DOHH2 (cell line): ENCODE measurements around the gene BTBD1.
"Not testable (repeated sequence)": the region's sequence is repeated elsewhere in the genome, so short reads cannot be mapped to it uniquely, and the experiment has no call there.

Experiments
- H3F3A ChIP-seq: fragments of 200-600 bp; sonication (generic), shearing (Covaris generic); 2 replicates; pipeline ENCODE4 v1.6.0; 2016; ENCODE audit warnings: antibody characterized with exemption, mild to moderate bottlenecking; ENCODE audit not compliant: control insufficient read depth, insufficient read depth
- H3K27ac ChIP-seq: fragments of 200-600 bp; sonication (generic); 2 replicates; pipeline ENCODE4 v1.5.1; 2014; ENCODE audit warnings: low read depth, mild to moderate bottlenecking, low read length, moderate library complexity
- H3K27me3 ChIP-seq: fragments of 200-600 bp; sonication (generic); 2 replicates; pipeline ENCODE4 v1.6.1; 2014; ENCODE audit warnings: mild to moderate bottlenecking, low read length, mixed read lengths; ENCODE audit not compliant: control insufficient read depth
- H3K36me3 ChIP-seq: fragments of 200-600 bp; sonication (generic); 2 replicates; pipeline ENCODE4 v1.6.1; 2014; ENCODE audit warnings: mild to moderate bottlenecking, low read length, moderate library complexity, mixed read lengths; ENCODE audit not compliant: control insufficient read depth
- H3K4me1 ChIP-seq: fragments of 200-600 bp; sonication (generic); 2 replicates; pipeline ENCODE4 v1.6.1; 2014; ENCODE audit warnings: mild to moderate bottlenecking, low read length, mixed read lengths; ENCODE audit not compliant: control insufficient read depth
- H3K4me2 ChIP-seq: fragments of 200-600 bp; sonication (generic); 2 replicates; pipeline ENCODE4 v1.6.0; 2014; ENCODE audit warnings: mild to moderate bottlenecking, low read length, moderate library complexity
- H3K4me3 ChIP-seq: fragments of 200-600 bp; sonication (generic); 2 replicates; pipeline ENCODE4 v1.5.1; 2014; ENCODE audit warnings: mild to moderate bottlenecking, low read length, mixed read lengths
- H3K79me2 ChIP-seq: fragments of 200-600 bp; sonication (generic); 2 replicates; pipeline ENCODE4 v1.6.1; 2014; ENCODE audit warnings: mild to moderate bottlenecking, low read length, mixed read lengths; ENCODE audit not compliant: control insufficient read depth
- H3K9me2 ChIP-seq: fragments of 200-600 bp; sonication (generic); replicated peaks from 2 replicates; pipeline ENCODE4 v1.6.1; 2014; ENCODE audit warnings: mild to moderate bottlenecking, low read length, mixed read lengths; ENCODE audit not compliant: control insufficient read depth
- H3K9me3 ChIP-seq: fragments of 200-600 bp; sonication (generic); 2 replicates; pipeline ENCODE4 v1.6.1; 2014; ENCODE audit warnings: antibody characterized with exemption, low read length, mixed read lengths; ENCODE audit not compliant: control insufficient read depth, insufficient read depth
- H4K20me1 ChIP-seq: fragments of 200-600 bp; sonication (generic); 2 replicates; pipeline ENCODE4 v1.6.0; 2014; ENCODE audit warnings: low read depth, mild to moderate bottlenecking, antibody characterized with exemption, low read length, moderate library complexity; ENCODE audit not compliant: control insufficient read depth, insufficient read depth
- CTCF ChIP-seq: fragments of 200-600 bp; sonication (generic); IDR thresholded peaks from one replicate; pipeline ENCODE4 v1.5.1; 2014; ENCODE audit warnings: antibody characterized with exemption, mild to moderate bottlenecking, low read depth, low read length; ENCODE audit not compliant: poor library complexity, severe bottlenecking
- EZH2phosphoT487 ChIP-seq: fragments of 200-600 bp; sonication (generic); IDR thresholded peaks from 2 replicates; pipeline ENCODE4 v1.6.1; 2017; ENCODE audit warnings: borderline replicate concordance, mild to moderate bottlenecking, antibody characterized with exemption, low read length, moderate library complexity, mixed read lengths

BTBD1 gene

GRCh38 chr15:83010709-83011270 is 56.3 kb downstream of the BTBD1 start:
- Histone ChIP-seq H3K4me2 (peak overlapping the region; percentile 96), H3K4me3 (peak overlapping the region; percentile 90), H3K9me2 (no peaks in the 10 kb centered on the region), H3K79me2 (peaks cover 36% of the 10 kb centered on the region), H3K27me3 (no peaks in the 10 kb centered on the region), H3K9me3 (no peaks in the 10 kb centered on the region), H3K4me1 (peaks cover 23% of the 10 kb centered on the region), H4K20me1 (peaks cover 8% of the 10 kb centered on the region; the same call in 1 of the 2 replicates), H3F3A (peaks cover 8% of the 10 kb centered on the region; the same call in 1 of the 2 replicates), H3K27ac (peak overlapping the region; percentile 61), H3K36me3 (peaks cover 41% of the 10 kb centered on the region)
- TF ChIP-seq CTCF (peak; percentile 96), EZH2phosphoT487 (no peak)

GRCh38 chr15:83000672-83001031 is 66.4 kb downstream of the BTBD1 start:
- H3K36me3 ChIP-seq, H3F3A ChIP-seq, H3K4me3 ChIP-seq, H3K27ac ChIP-seq, H3K79me2 ChIP-seq, H4K20me1 ChIP-seq, H3K4me2 ChIP-seq, H3K9me3 ChIP-seq, H3K9me2 ChIP-seq, H3K4me1 ChIP-seq, H3K27me3 ChIP-seq: not testable (repeated sequence)

- no peaks in the 10 kb centered on the region for H3K9me3 ChIP-seq
- no peaks in the 10 kb centered on the region for H3K79me2 ChIP-seq
- peak overlapping the region; percentile 26 for H3K4me3 ChIP-seq
- peaks cover 4% of the 10 kb centered on the region for H3K36me3 ChIP-seq
- H3F3A ChIP-seq = 0 out of 2 replicates have a peak, but pooled peaks cover 4% of the 10 kb centered on the region
- H3K4me1 ChIP-seq = peaks cover 4% of the 10 kb centered on the region; the same call in 1 of the 2 replicates
- no peaks in the 10 kb centered on the region for H4K20me1 ChIP-seq
- H3K9me2 ChIP-seq = no peaks in the 10 kb centered on the region
- H3K27me3 ChIP-seq = no peaks in the 10 kb centered on the region
- peak overlapping the region; percentile 47 for H3K4me2 ChIP-seq
- H3K27ac ChIP-seq = no peak overlapping the region
- TF ChIP-seq EZH2phosphoT487 = no peak
- peak; percentile 63 for TF ChIP-seq CTCF
These were observed 67.0 kb downstream of the BTBD1 start for GRCh38 chr15:82999905-83000671.

- no peak for TF ChIP-seq EZH2phosphoT487
- no peak for TF ChIP-seq CTCF
- Histone ChIP-seq H3K79me2 (no peaks in the 10 kb centered on the region), H3K27ac (no peak overlapping the region), H3F3A (peaks cover 4% of the 10 kb centered on the region; the same call in 1 of the 2 replicates), H3K36me3 (no peaks in the 10 kb centered on the region), H3K27me3 (no peaks in the 10 kb centered on the region), H3K9me2 (no peaks in the 10 kb centered on the region), H3K4me1 (peaks cover 4% of the 10 kb centered on the region; the same call in 1 of the 2 replicates), H4K20me1 (no peaks in the 10 kb centered on the region), H3K4me3 (no peak overlapping the region), H3K4me2 (no peak overlapping the region), H3K9me3 (no peaks in the 10 kb centered on the region)
These were observed 67.6 kb downstream of the BTBD1 start for GRCh38 chr15:82999426-82999825.
